Activated CD8-positive, alpha-beta memory T cell treated with anti-CD3 and anti-CD28 coated beads, Interleukin-2, amount 10 ng/mL, durations not matched to agents 7 days and 5 days (primary cell): ENCODE measurements around the gene XCL2. TPM values are rescaled to one million over a fixed set of nuclear protein-coding genes. Genes with fewer than 3 reads are reported as not detected.
"Not testable (repeated sequence)": the region's sequence is repeated elsewhere in the genome, so short reads cannot be mapped to it uniquely, and the experiment has no call there.

Source experiments
- ATAC-seq: fragments of 150-1000 bp; cut with Tn5 transposase; one replicate; pipeline ENCODE4 v1.10.0; 2021; ENCODE audit warnings: moderate library complexity
- CTCF ChIA-PET: fragments of 350-600 bp; sonication (Branson Sonifier 250); formaldehyde crosslinking; loops from one replicate; lab custom pipeline; 2021; ENCODE audit warnings: antibody characterized with exemption; lab: Charles Lee
- DNase-seq: peaks from one replicate; pipeline ENCODE4 v3.0.0-alpha.2; 2020
- H3K27ac Mint-ChIP-seq: one replicate; pipeline ENCODE4 v1.8.0; 2021; ENCODE audit warnings: mild to moderate bottlenecking, mixed read lengths
- H3K27me3 Mint-ChIP-seq: one replicate; pipeline ENCODE4 v1.8.0; 2021; ENCODE audit warnings: mixed read lengths
- H3K36me3 Mint-ChIP-seq: one replicate; pipeline ENCODE4 v1.8.0; 2021; ENCODE audit warnings: mild to moderate bottlenecking, mixed read lengths
- H3K4me1 Mint-ChIP-seq: one replicate; pipeline ENCODE4 v1.8.0; 2021; ENCODE audit warnings: mixed read lengths
- H3K4me3 Mint-ChIP-seq: one replicate; pipeline ENCODE4 v1.8.0; 2021; ENCODE audit warnings: mild to moderate bottlenecking, moderate library complexity, mixed read lengths
- H3K9me3 Mint-ChIP-seq: one replicate; pipeline ENCODE4 v1.8.0; 2022; ENCODE audit warnings: low read depth, mixed read lengths
- total RNA-seq, 2 experiments: library from RNA; stranded (reverse); gene quantifications; one replicate each; pipeline ENCODE4 v1.2.3, GENCODE V29; 2021

XCL2 gene
- total RNA-seq, 2 experiments from 2014 or later = 17.8 to 37.9 TPM

DNA sequence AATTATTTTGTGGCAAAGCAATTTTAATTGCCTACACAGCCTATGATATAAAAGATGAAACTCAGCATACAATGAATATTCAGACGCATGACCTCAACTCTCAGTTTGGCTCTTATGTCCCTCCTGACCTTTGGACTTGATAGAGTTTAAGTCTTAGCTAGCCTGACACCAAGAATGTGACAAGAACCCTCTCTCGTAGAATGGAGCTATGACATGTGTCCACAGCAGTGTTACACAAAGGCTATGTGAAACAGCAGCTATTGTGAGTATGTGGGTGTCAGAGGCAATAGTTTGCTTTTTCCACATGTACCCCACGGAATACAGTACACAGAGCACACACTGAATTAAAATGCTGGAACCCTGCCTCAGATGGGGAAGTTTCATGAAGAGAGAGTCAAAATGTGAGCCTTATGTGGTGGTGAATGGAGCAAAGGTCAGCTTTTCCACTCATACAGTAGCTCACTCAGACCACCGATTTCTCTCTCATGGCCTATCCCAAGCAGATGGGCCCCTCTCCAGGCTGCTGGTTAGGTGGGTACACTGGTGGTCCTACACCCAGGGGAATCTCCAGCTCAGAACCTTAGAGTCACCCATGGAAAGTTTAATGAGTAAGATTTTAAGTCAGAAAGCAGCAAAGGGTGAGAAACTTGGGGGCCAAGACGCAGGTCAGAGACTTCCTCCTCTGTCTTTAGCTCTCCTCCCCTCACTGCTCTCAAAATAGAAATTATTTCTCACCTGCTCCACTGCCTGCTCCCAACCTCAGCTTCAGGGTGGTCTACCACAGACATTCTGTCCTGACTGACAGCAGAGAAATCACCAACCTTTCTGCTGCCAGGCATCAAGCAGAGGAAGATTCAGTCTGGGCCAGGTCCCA is 10.1 kb upstream of the XCL2 start:
- CTCF ChIA-PET = interaction anchor here (0.9 to 2.0 kb wide), 8 partner anchors 7 to 211 kb away, joined by 3 to 7 read pairs (median 4); no protein-coding TSS in a partner anchor
- H3K4me3 Mint-ChIP-seq = no peak overlapping the region
- ATAC-seq = peak; percentile 40
- peak; percentile 52 for DNase-seq
- peaks cover 42% of the 10 kb centered on the region for H3K4me1 Mint-ChIP-seq
- H3K36me3 Mint-ChIP-seq = peaks cover 10% of the 10 kb centered on the region
- no peaks in the 10 kb centered on the region for H3K9me3 Mint-ChIP-seq
- H3K27me3 Mint-ChIP-seq = peaks cover 15% of the 10 kb centered on the region
- peak overlapping the region; percentile 25 for H3K27ac Mint-ChIP-seq

DNA sequence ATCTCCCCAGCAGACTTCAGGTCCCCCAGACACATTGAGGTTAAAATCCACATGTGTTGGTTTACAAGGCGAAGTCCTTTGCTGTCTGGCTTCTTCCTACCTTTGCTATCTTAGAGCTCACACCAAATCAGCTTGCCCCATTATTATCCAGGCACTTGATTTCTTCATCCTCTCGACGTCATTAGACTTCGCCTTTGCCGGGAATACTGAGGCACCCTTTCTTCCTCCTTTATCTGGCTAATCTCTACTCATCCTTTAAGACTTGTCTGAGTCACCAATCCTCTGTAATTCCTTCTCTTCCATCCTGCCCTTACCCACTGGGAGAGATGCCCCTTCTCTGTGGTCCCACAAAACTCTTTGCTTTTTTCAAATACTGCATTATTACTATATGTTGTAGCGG is 9.2 kb upstream of the XCL2 start:
- Mint-ChIP-seq H3K4me1 (peaks cover 40% of the 10 kb centered on the region), H3K27me3 (peaks cover 19% of the 10 kb centered on the region), H3K4me3 (no peak overlapping the region), H3K27ac (no peak overlapping the region), H3K9me3 (no peaks in the 10 kb centered on the region), H3K36me3 (peaks cover 18% of the 10 kb centered on the region)
- ATAC-seq (no peak), DNase-seq (no peak)
- CTCF ChIA-PET = interaction anchor here (2.0 kb wide), 1 partner anchor 113 kb away, joined by 7 read pairs; no protein-coding TSS in a partner anchor

DNA sequence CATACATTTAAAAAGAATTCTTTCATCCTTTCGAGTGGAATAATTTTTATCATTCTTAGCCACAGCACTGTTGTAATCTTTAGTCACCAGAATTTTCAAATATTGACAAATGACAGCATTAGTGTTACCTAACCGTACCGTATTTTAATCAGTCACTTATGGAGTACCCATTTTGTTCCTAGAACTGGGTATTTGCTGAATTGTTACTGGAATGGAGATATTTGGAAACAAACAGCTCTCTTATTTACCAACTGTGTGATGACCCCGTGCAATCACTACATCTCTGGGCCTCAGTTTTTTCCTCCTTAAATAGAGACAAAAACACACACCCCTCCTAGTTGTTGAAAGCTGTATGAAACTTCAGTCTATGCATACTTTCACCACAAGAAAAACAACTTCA is 7.9 kb upstream of the XCL2 start:
- H3K4me1 Mint-ChIP-seq = peaks cover 30% of the 10 kb centered on the region
- H3K27ac Mint-ChIP-seq = no peak overlapping the region
- no peak for ATAC-seq
- DNase-seq = no peak
- H3K4me3 Mint-ChIP-seq = no peak overlapping the region
- peaks cover 21% of the 10 kb centered on the region for H3K36me3 Mint-ChIP-seq
- CTCF ChIA-PET = no interaction called here
- H3K27me3 Mint-ChIP-seq = peaks cover 22% of the 10 kb centered on the region
- H3K9me3 Mint-ChIP-seq = no peaks in the 10 kb centered on the region

DNA sequence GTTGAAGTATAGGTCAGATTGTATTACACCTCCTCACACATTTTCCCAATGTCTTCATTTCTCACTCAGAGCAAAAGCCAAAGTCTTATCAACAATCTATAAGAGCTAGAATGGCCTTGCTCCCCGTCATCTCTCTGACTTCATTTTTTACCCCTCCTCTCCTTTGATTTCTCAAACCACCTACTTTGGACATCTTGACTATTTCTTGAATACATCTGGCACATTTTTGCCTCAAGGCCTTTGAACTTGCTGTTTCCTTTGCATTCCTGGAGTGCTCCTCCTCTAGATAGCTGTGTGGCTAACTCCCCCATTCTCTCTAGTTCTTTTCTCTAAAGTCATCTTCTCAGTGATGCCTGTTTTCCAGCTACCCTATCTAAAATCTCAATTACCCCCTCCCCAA is 7.2 kb upstream of the XCL2 start:
- Mint-ChIP-seq H3K4me1 (peaks cover 25% of the 10 kb centered on the region), H3K27me3 (peaks cover 21% of the 10 kb centered on the region), H3K27ac (no peak overlapping the region), H3K4me3 (no peak overlapping the region), H3K9me3 (no peaks in the 10 kb centered on the region), H3K36me3 (peaks cover 23% of the 10 kb centered on the region)
- no peak for DNase-seq
- ATAC-seq = no peak
- CTCF ChIA-PET = no interaction called here

DNA sequence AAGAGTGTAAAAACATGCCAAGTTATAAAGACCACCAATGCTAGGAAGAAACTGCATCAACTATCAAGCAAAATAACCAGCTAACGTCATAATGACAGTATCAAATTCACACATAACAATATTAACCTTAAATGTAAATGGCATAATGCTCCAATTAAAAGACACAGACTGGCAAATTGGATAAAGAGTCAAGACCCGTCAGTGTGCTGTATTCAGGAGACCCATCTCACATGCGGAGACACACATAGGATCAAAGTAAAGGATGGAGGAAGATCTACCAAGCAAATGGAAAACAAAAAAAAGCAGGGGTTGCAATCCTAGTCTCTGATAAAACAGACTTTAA is 2.7 kb upstream of the XCL2 start:
- peaks cover 23% of the 10 kb centered on the region for H3K4me1 Mint-ChIP-seq
- H3K4me3 Mint-ChIP-seq, H3K27ac Mint-ChIP-seq, H3K9me3 Mint-ChIP-seq, DNase-seq, ATAC-seq: not testable (repeated sequence)
- H3K36me3 Mint-ChIP-seq = peaks cover 24% of the 10 kb centered on the region
- H3K27me3 Mint-ChIP-seq = peaks cover 16% of the 10 kb centered on the region
- CTCF ChIA-PET = interaction anchor here (0.7 kb wide), 1 partner anchor 8 kb away, joined by 3 read pairs; no protein-coding TSS in a partner anchor

DNA sequence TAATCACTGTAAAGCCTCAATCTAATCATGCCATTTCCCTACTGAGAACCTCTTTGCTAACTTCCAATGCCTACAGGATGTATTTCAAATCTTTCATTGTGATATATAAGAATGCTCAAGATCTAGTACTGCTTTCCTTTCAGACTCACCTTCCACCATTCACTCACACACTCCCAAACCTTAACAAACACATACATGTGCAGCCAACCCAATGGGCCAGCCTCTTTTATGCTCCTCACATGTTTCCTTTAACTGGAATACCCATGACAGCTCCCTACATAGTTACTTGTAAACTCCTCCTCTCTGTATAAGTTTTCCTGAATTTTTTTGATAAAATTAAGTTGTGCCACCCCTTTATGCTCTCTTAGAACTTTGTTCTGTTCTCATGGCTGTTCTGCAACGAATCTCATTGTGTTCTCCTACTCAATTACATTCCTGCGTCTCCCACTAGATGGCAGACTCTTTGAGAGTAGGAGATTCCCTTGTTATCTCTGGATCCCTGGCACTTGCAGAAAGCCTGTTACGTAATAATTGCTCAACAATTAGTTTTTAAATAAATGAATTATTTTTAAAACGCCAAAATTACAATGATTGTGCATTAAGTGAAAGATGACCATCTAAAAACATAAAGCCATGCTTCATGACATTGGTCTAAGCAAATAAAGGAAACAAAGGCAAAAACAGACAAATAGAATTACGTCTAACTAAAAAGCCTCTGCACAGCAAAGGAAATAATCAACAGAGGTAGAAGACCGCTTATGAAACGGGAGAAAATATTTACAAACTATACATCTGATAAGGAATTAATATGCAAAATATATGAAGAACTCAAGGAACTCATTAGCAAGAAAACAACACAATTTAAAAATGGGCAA is 2.1 kb upstream of the XCL2 start:
- not testable (repeated sequence) for DNase-seq, H3K27ac Mint-ChIP-seq, H3K9me3 Mint-ChIP-seq, H3K4me3 Mint-ChIP-seq, ATAC-seq
- H3K4me1 Mint-ChIP-seq = peaks cover 27% of the 10 kb centered on the region
- CTCF ChIA-PET = interaction anchor here (0.7 kb wide), 1 partner anchor 9 kb away, joined by 3 read pairs; no protein-coding TSS in a partner anchor
- peaks cover 26% of the 10 kb centered on the region for H3K36me3 Mint-ChIP-seq
- H3K27me3 Mint-ChIP-seq = peaks cover 16% of the 10 kb centered on the region

DNA sequence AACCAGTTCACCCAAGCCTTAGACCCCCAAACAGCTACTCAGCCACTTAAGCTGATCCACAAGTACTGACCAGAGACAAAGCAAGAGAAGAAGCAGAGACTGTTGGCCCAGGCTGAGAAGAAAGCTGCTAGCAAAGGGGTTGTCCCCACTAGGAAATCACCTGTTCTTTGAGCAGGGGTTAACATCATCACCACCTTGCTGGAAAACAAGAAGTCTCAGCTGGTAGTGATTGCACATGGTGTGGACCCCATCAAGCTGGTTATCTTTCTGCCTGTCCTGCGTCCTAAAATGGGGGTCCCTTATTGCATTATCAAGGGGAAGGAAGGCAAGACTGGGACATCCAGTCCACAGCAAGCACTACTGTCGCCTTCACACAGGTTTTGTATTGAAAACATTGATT is 819 bp downstream of the XCL2 start:
- not testable (repeated sequence) for H3K9me3 Mint-ChIP-seq, DNase-seq, ATAC-seq
- CTCF ChIA-PET = interaction anchor here (1.1 kb wide), 1 partner anchor 103 kb away, joined by 3 read pairs; no protein-coding TSS in a partner anchor
- Mint-ChIP-seq H3K27ac (peak overlapping the region; percentile 80), H3K36me3 (peaks cover 36% of the 10 kb centered on the region), H3K4me1 (peaks cover 32% of the 10 kb centered on the region), H3K4me3 (peak overlapping the region; percentile 60), H3K27me3 (peaks cover 11% of the 10 kb centered on the region)

DNA sequence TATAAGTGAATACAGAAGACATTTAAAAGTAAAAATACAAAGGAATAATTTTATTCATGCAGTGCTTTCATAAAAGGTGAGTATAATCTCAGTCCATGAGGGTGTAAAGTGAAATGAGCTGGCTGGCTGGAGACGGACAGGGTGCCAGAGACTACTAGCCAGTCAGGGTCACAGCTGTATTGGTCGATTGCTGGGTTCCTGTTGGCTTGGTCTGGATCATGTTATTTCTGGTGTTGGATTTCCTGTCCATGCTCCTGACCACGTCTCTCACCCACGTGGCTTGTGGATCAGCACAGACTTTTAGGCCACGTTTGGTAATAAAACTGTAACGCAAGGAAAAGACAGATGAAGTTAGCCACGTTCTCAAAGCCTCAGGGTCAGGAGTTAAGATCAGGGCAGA is 3.0 kb downstream of the XCL2 start:
- CTCF ChIA-PET, H3K4me3 Mint-ChIP-seq, ATAC-seq, H3K27ac Mint-ChIP-seq, DNase-seq, H3K9me3 Mint-ChIP-seq, H3K27me3 Mint-ChIP-seq: not testable (repeated sequence)
- Mint-ChIP-seq H3K36me3 (peaks cover 44% of the 10 kb centered on the region), H3K4me1 (peaks cover 51% of the 10 kb centered on the region)

DNA sequence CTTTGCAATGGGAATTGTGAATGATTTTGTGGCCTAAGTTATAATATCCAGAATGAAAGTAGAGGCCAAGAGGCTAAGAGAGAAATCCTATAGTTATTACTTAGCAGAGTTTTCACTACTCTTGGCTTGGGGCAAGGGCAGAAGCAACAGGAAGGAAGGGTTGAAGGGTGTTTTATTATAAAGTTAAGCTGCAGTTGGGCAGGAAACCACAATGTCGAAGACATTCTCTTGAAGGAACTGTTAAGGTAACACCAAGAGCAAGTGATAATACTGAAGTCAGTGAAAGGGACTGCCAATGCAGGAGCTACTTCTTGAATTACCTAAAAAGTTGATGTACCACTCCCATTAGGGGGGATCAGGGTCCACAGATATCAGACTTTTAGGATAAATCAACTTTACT is 8.3 kb downstream of the XCL2 start:
- H3K4me1 Mint-ChIP-seq = peaks cover 52% of the 10 kb centered on the region

DNA sequence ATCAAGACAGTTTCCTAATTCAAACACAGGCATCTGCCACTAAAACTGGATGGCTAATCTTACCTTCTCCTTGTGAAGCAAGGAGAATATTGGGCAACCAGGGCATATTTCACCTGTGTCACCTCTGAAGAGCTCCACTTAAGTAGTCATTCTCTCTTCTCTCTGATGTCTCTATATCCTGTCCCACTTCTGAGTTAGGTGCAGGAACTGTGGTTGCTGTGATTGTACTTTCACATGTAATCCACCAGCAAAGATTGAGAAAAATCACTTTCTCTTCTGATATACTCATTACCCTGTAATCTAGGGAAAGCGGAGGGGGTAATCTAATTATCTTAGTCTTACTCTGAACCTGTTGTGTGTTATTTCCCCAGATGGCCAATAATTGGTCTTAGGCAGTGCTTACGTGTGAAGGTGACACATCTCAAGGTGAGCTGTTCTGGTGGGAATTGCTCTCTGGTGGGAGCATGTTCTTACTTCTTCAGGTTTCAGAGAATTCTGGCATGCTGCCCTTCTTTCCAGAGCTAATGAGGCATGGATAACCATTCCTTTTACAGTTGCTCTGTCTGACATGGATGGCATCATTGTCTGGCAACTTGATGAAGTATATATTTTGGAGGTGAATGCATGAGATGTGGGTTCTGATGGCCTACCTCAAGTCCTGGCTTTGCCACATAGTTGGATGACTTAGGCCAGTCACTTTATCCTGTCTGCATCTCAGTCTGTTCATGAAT is 12.0 kb downstream of the XCL2 start:
- CTCF ChIA-PET = interaction anchor here (1.1 to 1.6 kb wide), 3 partner anchors 10 to 92 kb away, joined by 3 to 7 read pairs (median 4); no protein-coding TSS in a partner anchor
- DNase-seq (no peak), ATAC-seq (peak; percentile 50)
- Mint-ChIP-seq H3K36me3 (peaks cover 6% of the 10 kb centered on the region), H3K4me3 (no peak overlapping the region), H3K27me3 (peaks cover 2% of the 10 kb centered on the region), H3K9me3 (peaks cover 2% of the 10 kb centered on the region), H3K27ac (no peak overlapping the region), H3K4me1 (peaks cover 42% of the 10 kb centered on the region)

More for the DNA sequence above, 8.3 kb downstream of the XCL2 start:
- DNase-seq (peak; percentile 71), ATAC-seq (peak; percentile 95)
- Mint-ChIP-seq H3K9me3 (peaks cover 3% of the 10 kb centered on the region), H3K36me3 (peaks cover 37% of the 10 kb centered on the region), H3K27ac (peak overlapping the region; percentile 93), H3K4me3 (peak overlapping the region; percentile 62), H3K27me3 (peaks cover 2% of the 10 kb centered on the region)
- CTCF ChIA-PET = interaction anchor here (0.8 to 2.5 kb wide), 13 partner anchors 12 to 193 kb away, joined by 3 to 8 read pairs (median 4); no protein-coding TSS in a partner anchor

DNA sequence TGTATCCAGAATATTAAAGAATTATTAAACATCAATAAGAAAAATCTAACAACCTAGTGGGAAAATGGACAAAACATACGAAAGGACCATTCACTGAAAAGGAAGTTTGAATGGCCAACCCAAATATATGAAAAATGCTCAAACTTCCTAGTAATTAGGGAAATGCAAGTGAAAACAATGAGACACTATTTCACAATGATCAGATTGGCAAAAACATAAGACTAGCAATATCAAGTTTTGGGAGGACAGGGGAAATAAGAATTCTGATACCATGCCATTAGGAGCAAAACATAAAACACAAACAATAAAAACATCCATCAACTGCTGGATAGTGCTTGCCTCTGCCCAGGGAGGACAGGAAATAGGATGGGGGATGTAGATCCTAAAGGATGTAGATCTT is 14.3 kb downstream of the XCL2 start:
- peaks cover 10% of the 10 kb centered on the region for H3K36me3 Mint-ChIP-seq
- ATAC-seq (no peak), DNase-seq (no peak)
- CTCF ChIA-PET = no interaction called here
- peaks cover under 1% of the 10 kb centered on the region for H3K9me3 Mint-ChIP-seq
- H3K4me1 Mint-ChIP-seq = peaks cover 23% of the 10 kb centered on the region
- H3K4me3 Mint-ChIP-seq = no peak overlapping the region
- no peak overlapping the region for H3K27ac Mint-ChIP-seq
- H3K27me3 Mint-ChIP-seq = peaks cover 2% of the 10 kb centered on the region

DNA sequence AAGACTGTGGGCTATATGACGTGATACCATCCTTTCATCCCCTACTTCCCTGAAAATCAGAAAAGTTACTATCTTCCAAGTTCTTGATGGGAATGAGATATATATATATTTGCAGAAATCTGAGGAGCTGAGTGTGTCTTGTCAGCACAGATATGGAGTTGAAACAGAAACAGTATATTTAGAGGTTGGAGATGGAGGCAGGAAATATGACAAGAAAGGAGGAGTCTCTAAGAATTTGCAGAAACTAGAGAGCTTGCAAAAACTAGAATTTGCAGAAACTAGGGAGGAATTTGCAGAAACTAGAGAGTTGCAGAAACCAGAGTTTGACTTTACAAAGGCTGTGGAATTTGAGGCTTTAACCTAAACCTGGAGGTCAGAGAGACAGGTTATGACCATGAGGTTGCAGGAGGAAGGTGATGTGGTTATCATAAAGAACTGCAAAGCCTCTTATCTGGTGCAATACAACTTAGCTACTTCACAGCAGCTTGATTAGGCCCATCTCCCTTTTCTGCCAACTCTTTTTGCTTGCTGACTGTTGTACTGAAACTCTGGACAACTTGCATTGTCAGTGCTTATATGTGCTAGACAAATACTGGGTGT is 22.3 kb downstream of the XCL2 start:
- CTCF ChIA-PET = interaction anchor here (0.7 to 1.9 kb wide), 12 partner anchors 11 to 179 kb away, joined by 3 to 8 read pairs (median 3); no protein-coding TSS in a partner anchor
- peaks cover 13% of the 10 kb centered on the region for H3K9me3 Mint-ChIP-seq
- peak overlapping the region; percentile 74 for H3K4me3 Mint-ChIP-seq
- peak overlapping the region; percentile 92 for H3K27ac Mint-ChIP-seq
- peaks cover 66% of the 10 kb centered on the region for H3K4me1 Mint-ChIP-seq
- DNase-seq (peak; percentile 70), ATAC-seq (peak; percentile 48)
- H3K27me3 Mint-ChIP-seq = no peaks in the 10 kb centered on the region
- peaks cover 30% of the 10 kb centered on the region for H3K36me3 Mint-ChIP-seq
